Urinary bladder (tissue), 4 donors: ENCODE measurements around the gene SLC38A2. TPM values are rescaled to one million over a fixed set of nuclear protein-coding genes. Genes with fewer than 3 reads are reported as not detected.

ENCODE experiments used
- DNase-seq: peaks from one replicate; pipeline ENCODE4 v3.0.0-alpha.2; 2015; ENCODE audit errors: extremely low spot score
- H3K27ac ChIP-seq: one replicate; pipeline ENCODE4 v1.5.1; 2013; ENCODE audit warnings: low read depth, mild to moderate bottlenecking, moderate library complexity
- H3K36me3 ChIP-seq: one replicate; pipeline ENCODE4 v1.6.1; 2013; ENCODE audit warnings: mild to moderate bottlenecking, moderate library complexity; ENCODE audit not compliant: insufficient read depth
- H3K4me1 ChIP-seq: one replicate; pipeline ENCODE4 v1.6.1; 2013; ENCODE audit warnings: mild to moderate bottlenecking, moderate library complexity; ENCODE audit not compliant: insufficient read depth
- H3K4me3 ChIP-seq: one replicate; pipeline ENCODE4 v1.5.1; 2013; ENCODE audit warnings: low read depth, low read length
- WGBS: extraction: QIAGEN DNeasy Blood & Tissue Kit; methylation state at CpG from one replicate; pipeline ENCODE4 v1.1.7; 2013; 5-methylcytosine and 5-hydroxymethylcytosine counted together
- polyA plus RNA-seq: library from polyadenylated mRNA; stranded (reverse); fragments of 200-250 nt; gene quantifications from one replicate; pipeline ENCODE4 v1.2.3, GENCODE V29; 2013
- total RNA-seq: library from RNA; depleted of rRNA; stranded (reverse); fragments of >200 nt; gene quantifications from one replicate; pipeline ENCODE4 v1.2.3, GENCODE V29; 2014
- donor health status: healthy with polysubstance abuse.
- donor health status: healthy.

SLC38A2 gene
- total and polyA plus RNA-seq, 2 donors: 128 to 471 TPM

GRCh38 chr12:46366771-46367170 is 5.8 kb downstream of the SLC38A2 start:
- Histone ChIP-seq H3K4me1 (peaks cover 1% of the 10 kb centered on the region), H3K4me3 (no peak overlapping the region), H3K27ac (peak overlapping the region; percentile 50), H3K36me3 (peaks cover 7% of the 10 kb centered on the region)
- no peak for DNase-seq
- 71% methylated on average over 5 of the region's 5 CpGs for WGBS

GRCh38 chr12:46365951-46366379 is 6.6 kb downstream of the SLC38A2 start:
- DNase-seq: no peak
- H3K27ac ChIP-seq: no peak overlapping the region
- peaks cover 1% of the 10 kb centered on the region for H3K4me1 ChIP-seq
- H3K36me3 ChIP-seq: peaks cover 8% of the 10 kb centered on the region
- H3K4me3 ChIP-seq: peak overlapping the region; percentile 25
- WGBS: 42% methylated on average over 2 of the region's 2 CpGs

DNA sequence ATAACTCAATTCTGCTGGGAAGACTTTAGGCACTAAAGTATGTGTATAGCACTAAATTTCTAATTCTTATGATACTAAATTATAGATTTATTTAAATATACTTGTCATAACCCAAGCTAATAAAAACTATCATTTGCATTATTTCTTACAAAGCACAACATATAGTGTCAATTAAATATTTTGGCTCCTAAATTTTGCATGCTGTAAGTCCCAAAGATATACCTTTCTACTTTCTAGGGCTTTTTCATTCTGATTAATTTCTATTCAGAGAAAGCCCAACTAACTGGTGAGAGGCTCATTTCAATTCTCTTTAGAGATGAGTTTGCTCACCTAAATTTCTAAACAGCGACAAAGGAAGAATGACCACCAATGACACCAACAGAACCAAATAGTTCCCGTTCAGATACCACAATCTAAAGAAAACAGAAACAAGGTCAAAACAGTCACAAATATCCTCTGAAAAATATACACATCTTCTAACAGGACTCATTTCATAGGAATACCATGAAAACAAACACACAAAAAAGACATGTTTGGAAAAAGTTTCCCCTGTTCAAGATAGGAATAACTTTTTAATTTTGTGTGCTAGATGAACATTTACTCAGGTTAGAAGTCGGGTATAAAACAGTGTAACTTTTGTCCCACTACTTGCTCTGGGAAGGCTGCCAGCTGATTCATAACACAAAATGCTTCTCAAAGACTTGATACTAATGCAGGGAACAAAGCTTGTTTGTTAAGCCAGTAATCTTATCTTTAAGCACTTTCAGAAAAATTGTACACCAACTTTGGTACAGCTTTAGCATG is 7.6 kb downstream of the SLC38A2 start:
- Histone ChIP-seq H3K36me3 (peaks cover 10% of the 10 kb centered on the region), H3K4me3 (no peak overlapping the region), H3K4me1 (peaks cover 1% of the 10 kb centered on the region), H3K27ac (peak overlapping the region; percentile 38)
- 41% methylated on average over 3 of the region's 3 CpGs for WGBS
- DNase-seq: no peak

DNA sequence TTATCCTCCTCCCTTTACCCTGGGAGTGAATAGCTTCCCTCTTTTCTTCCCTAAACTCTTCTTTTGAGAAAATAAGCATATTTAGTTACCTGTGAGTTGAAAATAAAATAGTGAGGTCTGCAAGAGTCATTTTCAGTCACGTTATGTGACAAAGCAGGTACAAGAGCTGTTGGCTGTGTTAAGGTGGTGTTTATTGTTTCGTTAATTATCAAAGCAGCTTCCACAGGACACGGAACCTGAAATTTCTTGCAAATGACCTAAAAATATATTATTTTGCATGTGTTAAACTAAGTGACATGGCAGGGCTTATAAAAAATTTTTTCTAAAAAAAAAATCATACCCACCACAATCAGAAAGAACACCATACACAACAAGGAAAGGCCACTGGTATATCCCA is 8.3 kb downstream of the SLC38A2 start:
- Histone ChIP-seq H3K27ac (no peak overlapping the region), H3K4me3 (peak overlapping the region; percentile 14), H3K4me1 (peaks cover 1% of the 10 kb centered on the region), H3K36me3 (peaks cover 15% of the 10 kb centered on the region)
- 82% methylated on average over 3 of the region's 3 CpGs for WGBS
- no peak for DNase-seq

DNA sequence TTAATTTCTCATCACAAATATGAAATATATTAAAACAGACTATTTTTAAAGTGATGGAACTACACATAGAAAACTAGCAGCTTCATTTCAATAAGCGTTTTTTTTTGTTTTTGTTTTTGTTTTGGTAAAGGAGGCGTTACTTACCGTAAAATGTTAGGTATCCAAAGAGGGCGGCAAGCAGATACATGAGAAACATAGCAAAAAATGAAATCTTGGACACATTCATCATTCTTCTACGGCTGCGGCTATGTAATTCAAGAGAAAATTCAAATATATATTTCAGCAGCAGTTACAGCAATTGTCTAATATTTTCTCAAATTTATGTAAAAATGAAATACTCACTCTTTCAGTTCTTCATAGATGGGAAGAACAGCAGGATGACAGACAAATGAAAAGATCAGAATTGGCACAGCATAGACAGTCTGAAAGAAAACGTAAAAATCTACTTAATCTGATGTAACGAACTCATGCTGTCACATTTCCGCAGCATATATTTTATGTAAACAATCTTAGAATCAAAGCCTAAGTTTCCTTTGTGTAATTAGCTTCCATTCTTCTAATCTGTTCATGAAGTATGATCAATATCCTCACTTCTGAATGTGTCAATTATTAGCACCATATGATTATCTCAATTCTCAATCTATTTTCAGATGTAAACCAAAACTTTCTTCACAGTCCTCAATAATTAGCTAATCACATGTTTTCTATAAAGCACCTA is 8.8 kb downstream of the SLC38A2 start:
- peaks cover 18% of the 10 kb centered on the region for H3K36me3 ChIP-seq
- no peak for DNase-seq
- 83% methylated on average over 9 of the region's 9 CpGs for WGBS
- H3K4me1 ChIP-seq: peaks cover 1% of the 10 kb centered on the region
- H3K27ac ChIP-seq: no peak overlapping the region
- peak overlapping the region; percentile 14 for H3K4me3 ChIP-seq

- no peak for DNase-seq
- H3K36me3 ChIP-seq: peaks cover 18% of the 10 kb centered on the region
- peaks cover 1% of the 10 kb centered on the region for H3K4me1 ChIP-seq
- no peak overlapping the region for H3K4me3 ChIP-seq
- peak overlapping the region; percentile 10 for H3K27ac ChIP-seq
- WGBS: 48% methylated on average over 2 of the region's 2 CpGs
Observed at GRCh38 chr12:46362895-46363581, 9.5 kb downstream of the SLC38A2 start.

- H3K4me1 ChIP-seq: peaks cover 1% of the 10 kb centered on the region
- no peak overlapping the region for H3K4me3 ChIP-seq
- WGBS: 89% methylated on average over 2 of the region's 2 CpGs
- H3K36me3 ChIP-seq: peaks cover 16% of the 10 kb centered on the region
- DNase-seq: no peak
- H3K27ac ChIP-seq: no peak overlapping the region
Observed at GRCh38 chr12:46361667-46362034, 10.9 kb downstream of the SLC38A2 start.

GRCh38 chr12:46360908-46361666 is 11.5 kb downstream of the SLC38A2 start:
- Histone ChIP-seq H3K4me3 (no peak overlapping the region), H3K4me1 (peaks cover 1% of the 10 kb centered on the region), H3K27ac (no peak overlapping the region), H3K36me3 (peaks cover 16% of the 10 kb centered on the region)
- 93% methylated on average over 2 of the region's 2 CpGs for WGBS
- DNase-seq: no peak

GRCh38 chr12:46360370-46360769 is 12.2 kb downstream of the SLC38A2 start:
- Histone ChIP-seq H3K36me3 (peaks cover 16% of the 10 kb centered on the region), H3K4me3 (no peak overlapping the region), H3K27ac (no peak overlapping the region), H3K4me1 (peaks cover 1% of the 10 kb centered on the region)
- WGBS: 91% methylated on average over 1 of the region's 1 CpG
- no peak for DNase-seq

GRCh38 chr12:46359667-46360280 is 12.8 kb downstream of the SLC38A2 start:
- H3K4me3 ChIP-seq: no peak overlapping the region
- no peak for DNase-seq
- H3K4me1 ChIP-seq: peaks cover 1% of the 10 kb centered on the region
- H3K27ac ChIP-seq: no peak overlapping the region
- 91% methylated on average over 4 of the region's 4 CpGs for WGBS
- H3K36me3 ChIP-seq: peaks cover 16% of the 10 kb centered on the region

GRCh38 chr12:46358791-46359666 is 13.5 kb downstream of the SLC38A2 start:
- Histone ChIP-seq H3K4me1 (peaks cover 1% of the 10 kb centered on the region), H3K36me3 (peaks cover 13% of the 10 kb centered on the region), H3K27ac (no peak overlapping the region), H3K4me3 (no peak overlapping the region)
- no peak for DNase-seq
- WGBS: 89% methylated on average over 7 of the region's 7 CpGs

GRCh38 chr12:46358325-46358700 is 14.3 kb downstream of the SLC38A2 start:
- H3K36me3 ChIP-seq: peaks cover 11% of the 10 kb centered on the region
- H3K4me3 ChIP-seq: no peak overlapping the region
- peaks cover 1% of the 10 kb centered on the region for H3K4me1 ChIP-seq
- no peak overlapping the region for H3K27ac ChIP-seq
- no peak for DNase-seq
